T-helper 2 cell treated with Interferon-gamma antibody and Interleukin-4, amounts not matched to agents 100 ng/mL and 5 ng/mL, for 36 hours (primary cell): ENCODE measurements around the gene F2. TPM values are rescaled to one million over a fixed set of nuclear protein-coding genes. Genes with fewer than 3 reads are reported as not detected.

ENCODE experiments used
- intact Hi-C: fragments of 100-400 bp; cut with micrococcal nuclease; formaldehyde crosslinking; loops from one replicate; pipeline ENCODE4 v1.15.1; 2023
- total RNA-seq: library from RNA; stranded (reverse); gene quantifications from 2 replicates; pipeline ENCODE4 v1.2.3, GENCODE V29; 2022

The F2 gene
- 0.20 TPM in 1 of 2 replicates, not detected in the other for total RNA-seq

- intact Hi-C loops, result no loop called here
These were observed at the start of gene F2 for GRCh38 chr11:46719048-46719542. Gene F2 (plus strand): TSS chr11:46719213. CDS start chr11:46719236, 23 bp downstream.

GRCh38 chr11:46669711-46670139, 49.3 kb upstream of the F2 start:
- intact Hi-C loops, result loop anchor here (2.0 kb wide), 1 partner anchor 53 kb away; the partner anchor contains the start of genes ATG13 and HARBI1

- intact Hi-C loops, result loop anchor here (2.0 kb wide), 1 partner anchor 54 kb away; the partner anchor contains the start of genes ATG13 and HARBI1
These were observed 48.5 kb upstream of the F2 start for GRCh38 chr11:46670521-46670920.

- intact Hi-C loops, result loop anchor here (1.0 to 2.0 kb wide), 2 partner anchors 28 to 55 kb away; partner anchors contain the start of genes ARHGAP1, ATG13 and HARBI1
These were observed 47.1 kb upstream of the F2 start for GRCh38 chr11:46671958-46672315.

GRCh38 chr11:46672381-46672839, 46.6 kb upstream of the F2 start:
- intact Hi-C loops, result no loop called here

- intact Hi-C loops, result no loop called here
These were observed 45.1 kb upstream of the F2 start for GRCh38 chr11:46673713-46674462.

GRCh38 chr11:46674463-46675287, 44.3 kb upstream of the F2 start:
- intact Hi-C loops, result no loop called here

GRCh38 chr11:46675288-46675851, 43.6 kb upstream of the F2 start:
- intact Hi-C loops, result no loop called here

- intact Hi-C loops, result no loop called here
These were observed 43.1 kb upstream of the F2 start for GRCh38 chr11:46675949-46676348.

GRCh38 chr11:46676436-46677158, 42.4 kb upstream of the F2 start:
- intact Hi-C loops, result no loop called here

- intact Hi-C loops, result no loop called here
These were observed 41.8 kb upstream of the F2 start for GRCh38 chr11:46677169-46677568.

GRCh38 chr11:46677991-46678740, 40.8 kb upstream of the F2 start:
- intact Hi-C loops, result no loop called here

- intact Hi-C loops, result no loop called here
These were observed 40.3 kb upstream of the F2 start for GRCh38 chr11:46678741-46679130.

GRCh38 chr11:46679241-46680163, 39.5 kb upstream of the F2 start:
- intact Hi-C loops, result no loop called here

- intact Hi-C loops, result no loop called here
These were observed 38.8 kb upstream of the F2 start for GRCh38 chr11:46680164-46680760.

- intact Hi-C loops, result no loop called here
These were observed 38.2 kb upstream of the F2 start for GRCh38 chr11:46680815-46681214.

- intact Hi-C loops, result no loop called here
These were observed 37.2 kb upstream of the F2 start for GRCh38 chr11:46681814-46682213.
